Right lobe of liver (tissue), 4 donors: ENCODE data around the gene IL6R.

Source experiments
- CTCF ChIP-seq, 4 donors: fragments of 200-600 bp in 3 of 4; fragments of 450-650 bp in 1 of 4; IDR thresholded peaks; one replicate each; pipeline versions ENCODE4 v1.5.1 to v1.8.0; 2016 to 2022; ENCODE audit warnings: antibody characterized with exemption in 4 of 4, mild to moderate bottlenecking in 2 of 4
- POLR2A ChIP-seq: fragments of 450-650 bp; IDR thresholded peaks from one replicate; pipeline ENCODE4 v1.6.1; 2017; ENCODE audit warnings: antibody characterized with exemption, mild to moderate bottlenecking
- donor health status: DM: no; HTN: no; CAD: no.
- donor health status: DM: no; HTN: no; CAD: no.
- donor health status: DM: no; HTN: yes; CAD: no.

GRCh38 chr1:154406886-154407197, 1.7 kb downstream of the IL6R start:
- TF ChIP-seq POLR2A (no peak), CTCF (IDR thresholded peaks at IDR 0.05) (no peak)
